HG03025 (cell line): ENCODE data around the gene SLC17A8.

ENCODE experiments used
- ATAC-seq: cut with Tn5 transposase; IDR thresholded peaks from one replicate; pipeline ENCODE4 v1.9.1; 2021; ENCODE audit warnings: mild to moderate bottlenecking, moderate library complexity; ENCODE audit not compliant: unreplicated experiment, low FRiP score

The SLC17A8 gene

DNA sequence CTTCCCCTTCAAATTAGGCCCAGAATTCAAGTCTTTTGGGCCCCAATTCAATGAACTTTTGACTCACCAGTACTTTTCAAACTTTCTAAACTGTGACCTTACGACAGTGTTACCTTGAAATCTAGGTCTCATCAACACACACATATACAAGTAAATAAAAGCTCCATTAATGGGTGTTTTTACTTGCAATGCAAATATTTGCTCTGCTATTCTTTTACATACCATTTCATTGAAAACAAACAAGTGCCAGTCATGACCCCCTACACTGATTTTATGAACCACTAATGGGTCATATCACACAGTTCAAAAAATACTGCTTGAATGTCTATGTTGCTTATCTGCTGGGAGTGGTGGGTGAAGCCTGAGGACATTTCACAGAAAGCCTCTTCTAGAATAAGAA lies 107.7 kb downstream of the SLC17A8 start:
- ATAC-seq: no peak

DNA sequence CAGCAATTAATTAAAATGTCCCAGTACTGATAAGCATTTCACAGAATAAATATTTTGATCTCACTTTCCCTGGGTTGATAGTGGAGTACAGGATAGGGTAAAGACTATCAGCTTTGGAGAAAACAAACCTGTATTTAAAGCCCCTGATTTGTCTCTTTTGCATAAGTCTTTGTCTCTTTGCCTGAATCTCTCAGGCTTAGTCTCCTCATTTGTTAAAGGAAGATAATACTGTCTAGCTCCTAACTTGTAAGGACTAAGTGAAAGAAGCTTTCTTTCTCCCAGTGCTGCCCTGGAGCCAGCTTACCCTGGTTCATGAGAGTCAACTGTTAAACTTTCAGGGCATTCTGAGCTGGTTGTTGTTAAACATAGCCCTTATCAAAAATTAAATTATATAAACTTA lies 111.3 kb downstream of the SLC17A8 start:
- ATAC-seq: no peak
